SK-N-MC (cell line): ENCODE measurements around the gene ISG20L2.

Experiments
- DNase-seq: peaks from one replicate; pipeline ENCODE4 v3.0.0-alpha.2; 2011; ENCODE audit warnings: low read depth, low spot score
- H3K27ac ChIP-seq: fragments of 200-600 bp; sonication (generic); 2 replicates; pipeline ENCODE4 v1.5.1; 2016; ENCODE audit warnings: mixed run types
- H3K36me3 ChIP-seq: fragments of 200-600 bp; sonication (generic); 2 replicates; pipeline ENCODE4 v1.6.1; 2017; ENCODE audit warnings: antibody characterized with exemption, low read length, mixed read lengths; ENCODE audit not compliant: insufficient read depth
- H3K4me3 ChIP-seq: fragments of 200-600 bp; sonication (generic); 2 replicates; pipeline ENCODE4 v1.5.1; 2016
- H3K9ac ChIP-seq: fragments of 200-600 bp; sonication (generic); 2 replicates; pipeline ENCODE4 v1.8.0; 2017; ENCODE audit warnings: mixed run types, mixed read lengths; ENCODE audit not compliant: insufficient read length
- H3K9me3 ChIP-seq: fragments of 200-600 bp; sonication (generic); 2 replicates; pipeline ENCODE4 v1.6.1; 2017; ENCODE audit warnings: low read depth, mild to moderate bottlenecking, antibody characterized with exemption, low read length, moderate library complexity, mixed read lengths
- EZH2 ChIP-seq: fragments of 200-600 bp; sonication (generic); IDR thresholded peaks from one replicate; pipeline ENCODE4 v1.6.1; 2017; ENCODE audit warnings: antibody characterized with exemption
- FOXP2 ChIP-seq: optimal IDR thresholded peaks from 2 replicates; pipeline ENCODE3; 2011; ENCODE audit warnings: mild to moderate bottlenecking, moderate library complexity; ENCODE audit not compliant: insufficient read depth; ENCODE audit errors: extremely low read length, control extremely low read depth
- POLR2AphosphoS5 ChIP-seq: IDR thresholded peaks from 2 replicates; pipeline ENCODE4 v1.6.1; 2012; ENCODE audit warnings: mild to moderate bottlenecking, low read depth, low read length, borderline replicate concordance

Gene ISG20L2

GRCh38 chr1:156705918-156706656 is 22.5 kb downstream of the ISG20L2 start:
- DNase-seq, result no peak
- no peak for TF ChIP-seq POLR2AphosphoS5
- TF ChIP-seq EZH2, result no peak
- no peak for TF ChIP-seq FOXP2
- H3K9ac ChIP-seq, result no peak overlapping the region
- H3K9me3 ChIP-seq, result no peaks in the 10 kb centered on the region
- H3K4me3 ChIP-seq, result peak overlapping the region; percentile 71
- no peak overlapping the region for H3K27ac ChIP-seq
- H3K36me3 ChIP-seq, result no peaks in the 10 kb centered on the region

DNA sequence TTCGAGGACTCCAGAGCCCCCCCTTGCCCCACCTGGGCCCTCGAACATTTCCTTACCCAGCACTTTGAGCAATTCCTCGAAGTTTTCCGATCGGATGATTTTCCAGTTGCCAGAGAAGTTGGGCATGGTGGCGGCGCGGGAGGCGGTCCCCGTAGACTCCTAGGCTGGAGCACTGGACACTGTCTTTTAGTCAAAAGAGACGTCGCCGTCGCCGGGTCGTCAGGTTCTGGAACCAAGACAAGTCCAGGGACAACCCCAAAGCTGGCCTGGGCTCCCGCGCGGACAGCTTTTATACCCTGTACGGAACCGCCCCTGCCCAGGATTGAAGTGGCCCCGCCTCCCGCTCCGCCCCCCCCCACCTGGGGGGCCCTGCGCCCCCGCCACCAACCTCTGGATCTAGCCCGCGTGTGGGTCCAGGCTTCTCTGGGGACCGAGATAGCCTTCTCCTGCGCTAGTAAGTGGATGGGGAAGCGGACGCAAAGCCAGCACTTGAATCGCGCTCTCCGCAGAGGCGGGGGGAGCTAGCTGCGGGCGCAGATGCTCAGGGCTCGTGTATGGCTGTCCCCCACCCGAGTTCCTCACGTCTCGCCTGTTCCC is 23.1 kb downstream of the ISG20L2 start, which contains the start of gene CRABP2:
CRABP2 (minus strand) TSS at position 263 of the 597 bp plus-strand sequence; CDS start at position 126, 137 bp downstream.
- Histone ChIP-seq H3K9me3 (no peaks in the 10 kb centered on the region), H3K36me3 (no peaks in the 10 kb centered on the region), H3K9ac (no peak within 1 kb of the TSS), H3K27ac (no peak within 1 kb of the TSS), H3K4me3 (peak within 1 kb of the TSS; percentile 71)
- no peak for DNase-seq
- TF ChIP-seq EZH2 (no peak), FOXP2 (no peak), POLR2AphosphoS5 (no peak)

GRCh38 chr1:156704930-156705320 is 23.6 kb downstream of the ISG20L2 start:
- H3K36me3 ChIP-seq, result no peaks in the 10 kb centered on the region
- no peak for DNase-seq
- TF ChIP-seq FOXP2 (no peak), POLR2AphosphoS5 (no peak), EZH2 (no peak)

DNA sequence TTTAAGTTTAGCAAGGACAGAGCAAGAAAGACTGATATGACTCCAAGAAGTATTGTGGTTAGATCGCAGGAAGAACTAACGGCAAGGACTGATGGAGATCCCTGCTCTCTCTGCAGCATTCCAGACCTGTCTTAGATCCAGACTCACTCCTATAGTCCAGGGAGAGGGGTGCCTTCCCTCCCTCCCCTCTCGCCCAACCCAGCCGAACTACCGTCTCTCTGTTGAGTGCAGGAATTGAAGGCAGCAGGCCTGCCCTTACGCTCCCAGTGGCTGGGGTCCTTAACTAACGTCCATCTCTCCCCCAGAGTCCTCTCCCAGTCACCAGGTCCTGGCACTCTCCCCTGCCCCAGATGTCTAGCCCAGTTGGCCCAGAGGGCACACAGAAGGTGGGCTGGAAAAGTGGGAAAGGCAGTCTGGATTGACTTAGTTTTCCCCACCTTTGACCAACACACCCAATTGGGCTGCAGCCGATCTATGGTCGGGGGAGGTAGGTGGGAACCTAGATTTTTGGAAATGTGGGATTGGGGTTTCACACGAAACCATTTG is 24.3 kb downstream of the ISG20L2 start:
- Histone ChIP-seq H3K27ac (no peak overlapping the region), H3K9ac (no peak overlapping the region), H3K9me3 (no peaks in the 10 kb centered on the region), H3K4me3 (no peak overlapping the region), H3K36me3 (no peaks in the 10 kb centered on the region)
- TF ChIP-seq FOXP2 (no peak), EZH2 (no peak), POLR2AphosphoS5 (no peak)
- no peak for DNase-seq

More at GRCh38 chr1:156704930-156705320, 23.6 kb downstream of the ISG20L2 start:
- Histone ChIP-seq H3K9me3 (no peaks in the 10 kb centered on the region), H3K9ac (no peak overlapping the region), H3K27ac (no peak overlapping the region), H3K4me3 (peak overlapping the region; percentile 71)

DNA sequence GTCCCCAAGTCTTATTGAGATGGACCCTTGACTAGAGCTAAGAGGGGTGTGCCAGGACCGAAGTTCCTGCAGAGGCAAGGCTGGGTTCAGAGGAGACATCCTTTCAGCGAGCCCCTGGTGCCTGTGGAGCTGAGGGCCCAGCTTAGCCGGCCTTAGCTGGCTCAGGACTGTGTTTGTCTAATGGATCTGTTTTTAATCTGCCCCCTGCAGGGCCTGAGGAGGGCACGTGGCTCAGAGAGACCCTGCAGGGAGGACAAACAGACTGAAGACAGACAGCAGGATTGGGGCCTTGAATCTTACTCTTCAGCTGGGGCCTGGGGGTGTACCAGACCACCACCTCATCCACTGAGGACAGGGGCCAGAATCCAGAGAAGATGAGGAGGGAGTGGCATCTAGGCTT is 24.8 kb downstream of the ISG20L2 start:
- no peak overlapping the region for H3K4me3 ChIP-seq
- no peak for DNase-seq

DNA sequence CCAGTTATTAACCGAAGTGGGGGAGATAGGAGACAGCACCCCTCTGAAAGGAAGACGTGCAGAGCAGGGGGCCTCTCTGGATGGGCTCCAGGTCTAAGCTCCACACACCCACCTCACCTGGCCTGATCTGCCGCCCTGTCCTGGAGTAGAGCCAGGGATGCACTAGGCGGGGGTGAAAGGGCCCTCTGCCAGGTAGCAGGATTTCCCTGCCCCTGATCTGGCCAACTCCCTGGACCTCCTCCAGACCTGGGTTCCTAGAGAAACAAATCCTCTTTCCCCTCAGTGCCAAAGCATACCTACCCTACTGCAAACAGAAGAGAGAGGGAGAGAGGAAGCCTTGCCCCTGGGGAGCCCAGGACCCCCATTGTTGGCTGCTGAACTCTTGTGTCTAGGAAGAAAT is 25.2 kb downstream of the ISG20L2 start:
- no peak overlapping the region for H3K4me3 ChIP-seq
- no peaks in the 10 kb centered on the region for H3K9me3 ChIP-seq
- H3K9ac ChIP-seq, result no peak overlapping the region
- no peaks in the 10 kb centered on the region for H3K36me3 ChIP-seq
- no peak overlapping the region for H3K27ac ChIP-seq
- DNase-seq, result no peak
- TF ChIP-seq EZH2 (no peak), POLR2AphosphoS5 (no peak), FOXP2 (no peak)

More for the DNA sequence above, 24.8 kb downstream of the ISG20L2 start:
- Histone ChIP-seq H3K36me3 (no peaks in the 10 kb centered on the region), H3K9me3 (no peaks in the 10 kb centered on the region), H3K27ac (no peak overlapping the region), H3K9ac (no peak overlapping the region)
- TF ChIP-seq FOXP2 (no peak), POLR2AphosphoS5 (no peak), EZH2 (no peak)

GRCh38 chr1:156700736-156701531 is 27.6 kb downstream of the ISG20L2 start:
- DNase-seq, result no peak
- Histone ChIP-seq H3K27ac (no peak overlapping the region), H3K9ac (no peak overlapping the region), H3K9me3 (no peaks in the 10 kb centered on the region), H3K36me3 (no peaks in the 10 kb centered on the region), H3K4me3 (no peak overlapping the region)
- TF ChIP-seq FOXP2 (no peak), POLR2AphosphoS5 (no peak), EZH2 (no peak)

DNA sequence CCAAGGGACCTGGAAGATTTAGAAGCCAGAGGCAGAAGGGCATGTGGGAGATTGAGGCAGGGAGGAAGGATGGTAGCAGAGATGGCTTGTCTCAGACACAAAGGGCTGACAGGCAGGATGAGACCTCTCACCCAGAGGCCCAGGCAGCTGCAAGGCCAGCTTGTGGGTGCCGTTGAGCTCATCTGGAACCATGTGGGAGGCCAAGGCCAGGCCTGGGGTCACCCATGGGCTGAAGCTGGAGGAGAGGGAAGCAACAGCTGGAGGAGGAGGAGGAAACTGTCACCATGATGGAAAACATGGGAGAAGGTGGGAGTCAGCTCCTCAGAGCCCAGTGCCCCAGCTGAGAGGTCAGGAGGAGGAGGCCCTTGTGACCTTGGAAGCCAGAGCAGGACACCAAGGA is 29.6 kb downstream of the ISG20L2 start:
- Histone ChIP-seq H3K4me3 (no peak overlapping the region), H3K9me3 (no peaks in the 10 kb centered on the region), H3K27ac (no peak overlapping the region), H3K36me3 (no peaks in the 10 kb centered on the region), H3K9ac (no peak overlapping the region)
- TF ChIP-seq POLR2AphosphoS5, result no peak
- no peak for TF ChIP-seq EZH2
- TF ChIP-seq FOXP2, result no peak
- no peak for DNase-seq
